Caco-2 (cell line): Measurements from ENCODE around the gene RNF41. TPM values are rescaled to one million over a fixed set of nuclear protein-coding genes. Genes with fewer than 3 reads are reported as not detected.
A peak's percentile ranks its signal among the peaks of the same experiment; 100 is the strongest.

ENCODE experiments used
- BruUV-seq: library from RNA; stranded (reverse); fragments of 400-500 nt; replicated peaks from 2 replicates; lab custom pipeline; 2021; lab: Mats Ljungman, UMichigan
- CTCF ChIA-PET: fragments of 300-600 bp; sonication (Branson Sonifier 250); formaldehyde crosslinking; loops from one replicate; lab custom pipeline; 2022; ENCODE audit warnings: antibody characterized with exemption; lab: Charles Lee
- POLR2A ChIA-PET: fragments of 300-600 bp; sonication (Branson Sonifier 250); formaldehyde crosslinking; loops from one replicate; lab custom pipeline; 2022; ENCODE audit warnings: antibody characterized with exemption; lab: Charles Lee
- DNase-seq, 2 experiments: peaks; one replicate each; pipeline versions ENCODE4 v3.0.0 to v3.0.0-alpha.2; 2020 to 2022
- H3K27me3 ChIP-seq: replicated peaks from 2 replicates; pipeline ENCODE4 v1.6.0; 2011; ENCODE audit warnings: low read length; ENCODE audit not compliant: control insufficient read depth, insufficient read depth
- H3K36me3 ChIP-seq: 2 replicates; pipeline ENCODE4 v1.5.1; 2011; ENCODE audit warnings: low read length; ENCODE audit not compliant: control insufficient read depth, insufficient read depth
- H3K4me1 ChIP-seq: fragments of 250-450 bp; sonication (Bioruptor Pico); 2 replicates; pipeline ENCODE4 v1.5.1; 2020; ENCODE audit warnings: mild to moderate bottlenecking
- H3K4me3 ChIP-seq: 2 replicates; pipeline ENCODE4 v1.5.1; 2011; ENCODE audit warnings: low read depth, mild to moderate bottlenecking, control low read depth, low read length
- H3K9me3 ChIP-seq: fragments of 250-450 bp; sonication (Bioruptor Pico); 2 replicates; pipeline ENCODE4 v1.5.1; 2020; ENCODE audit warnings: mild to moderate bottlenecking, moderate library complexity
- H3K27ac Mint-ChIP-seq: one replicate; pipeline ENCODE4 v1.8.0; 2022; ENCODE audit warnings: mixed read lengths; ENCODE audit not compliant: unreplicated experiment
- H3K27me3 Mint-ChIP-seq: one replicate; pipeline ENCODE4 v1.8.0; 2022; ENCODE audit warnings: mixed read lengths; ENCODE audit not compliant: insufficient read depth, unreplicated experiment
- H3K36me3 Mint-ChIP-seq: one replicate; pipeline ENCODE4 v1.8.0; 2022; ENCODE audit warnings: mild to moderate bottlenecking, mixed read lengths; ENCODE audit not compliant: insufficient read depth, unreplicated experiment
- H3K4me1 Mint-ChIP-seq: one replicate; pipeline ENCODE4 v1.8.0; 2022; ENCODE audit warnings: low read depth, mixed read lengths; ENCODE audit not compliant: unreplicated experiment
- H3K4me3 Mint-ChIP-seq: one replicate; pipeline ENCODE4 v1.8.0; 2022; ENCODE audit warnings: mild to moderate bottlenecking, moderate library complexity, mixed read lengths; ENCODE audit not compliant: unreplicated experiment
- H3K9me3 Mint-ChIP-seq: one replicate; pipeline ENCODE4 v1.8.0; 2022; ENCODE audit warnings: mixed read lengths; ENCODE audit not compliant: unreplicated experiment
- CTCF ChIP-seq, 2 experiments: fragments of 200-600 bp in 1 of 2; IDR thresholded peaks; 1 replicate in 1 of 2; 2 replicates in 1 of 2; pipeline versions ENCODE4 v1.5.1 to v1.8.0; 2011 to 2022; ENCODE audit warnings: antibody characterized with exemption in 1 of 2, control low read depth in 1 of 2, inconsistent platforms in 1 of 2, low read depth in 1 of 2, low read length in 1 of 2, mild to moderate bottlenecking in 1 of 2, moderate library complexity in 1 of 2; ENCODE audit not compliant: insufficient read depth in 1 of 2, severe bottlenecking in 1 of 2, unreplicated experiment in 1 of 2
- intact Hi-C: fragments of 100-400 bp; cut with micrococcal nuclease; formaldehyde crosslinking; loops from one replicate; pipeline ENCODE4 v1.10.0; 2022; ENCODE audit not compliant: unreplicated experiment
- total RNA-seq: library from RNA; stranded (reverse); gene quantifications from 2 replicates; pipeline ENCODE4 v1.2.3, GENCODE V29; 2022

Gene RNF41
- total RNA-seq, 1 experiment from 2014 or later, result 53.4 TPM

- TSS peak; percentile 77 for BruUV-seq
- peak; percentile 60 to 65 for DNase-seq
- no peak for TF ChIP-seq CTCF (IDR thresholded peaks at IDR 0.05; ENCODE audit: insufficient read depth in 1 of 2, low read depth in 1 of 2, low read length in 1 of 2, severe bottlenecking in 1 of 2, unreplicated experiment in 1 of 2)
- ChIA-PET POLR2A (interaction anchor here (0.7 to 2.8 kb wide), 22 partner anchors 10 to 248 kb away, joined by 3 to 19 read pairs (median 5); partner anchors contain the start of genes ANKRD52, CNPY2, COQ10A and ESYT1), CTCF (interaction anchor here (0.6 to 4.2 kb wide), 14 partner anchors 10 to 103 kb away, joined by 3 to 61 read pairs (median 10); partner anchors contain the start of genes ANKRD52, COQ10A, SMARCC2 and ZC3H10)
- Histone ChIP-seq H3K4me1 (peaks cover 4% of the 10 kb centered on the region), H3K4me3 (peak overlapping the region; percentile 66), H3K36me3 (no peaks in the 10 kb centered on the region), H3K27me3 (no peaks in the 10 kb centered on the region), H3K9me3 (no peaks in the 10 kb centered on the region)
- H3K4me3 Mint-ChIP-seq, result peak overlapping the region; percentile 99
- H3K9me3 Mint-ChIP-seq, result peaks cover 7% of the 10 kb centered on the region
- peak overlapping the region; percentile 98 for H3K27ac Mint-ChIP-seq
- H3K27me3 Mint-ChIP-seq, result no peaks in the 10 kb centered on the region
- H3K4me1 Mint-ChIP-seq, result peaks cover 7% of the 10 kb centered on the region
- H3K36me3 Mint-ChIP-seq, result peaks cover 45% of the 10 kb centered on the region
- intact Hi-C loops, result loop anchor here (5.0 kb wide), 1 partner anchor 36 kb away; the partner anchor contains the start of gene ANKRD52
Observed at GRCh38 chr12:56221232-56221756, 428 bp downstream of the RNF41 start.

DNA sequence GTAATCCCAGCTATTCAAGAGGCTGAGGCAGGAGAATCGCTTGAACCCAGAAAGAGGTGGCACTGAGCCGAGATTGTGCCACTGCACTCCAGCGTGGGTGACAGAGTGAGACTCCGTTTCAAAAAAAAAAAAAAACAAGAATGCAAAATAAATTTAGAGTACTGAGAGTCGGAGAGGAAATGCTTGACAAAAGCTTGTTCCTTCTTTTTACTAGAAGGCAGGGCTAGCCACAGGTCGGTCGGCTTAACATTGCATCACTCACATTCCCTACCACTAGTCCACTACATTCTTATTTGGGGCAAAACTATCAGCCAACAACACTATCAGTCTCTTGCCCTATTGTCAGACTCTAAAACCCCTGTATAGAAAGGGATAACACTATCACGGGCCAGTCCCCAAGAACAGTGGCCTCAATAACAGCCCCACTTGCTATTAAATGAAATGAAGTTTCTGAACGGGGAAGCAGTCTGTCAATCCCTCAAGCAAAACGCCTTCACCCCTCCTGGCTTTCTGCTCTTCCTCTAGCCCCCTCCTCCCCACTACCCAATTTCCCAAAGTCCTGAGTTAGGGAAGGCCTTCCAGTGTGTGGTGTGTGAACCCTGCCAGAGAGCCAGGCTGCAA is 1.0 kb downstream of the RNF41 start:
- Mint-ChIP-seq H3K9me3 (peaks cover 9% of the 10 kb centered on the region), H3K27me3 (no peaks in the 10 kb centered on the region), H3K36me3 (peaks cover 46% of the 10 kb centered on the region), H3K4me3 (peak overlapping the region; percentile 99), H3K27ac (peak overlapping the region; percentile 98), H3K4me1 (peaks cover 7% of the 10 kb centered on the region)
- no peaks in the 10 kb centered on the region for H3K9me3 ChIP-seq
- H3K27me3 ChIP-seq, result no peaks in the 10 kb centered on the region
- BruUV-seq, result no TSS peak
- peak overlapping the region; percentile 66 for H3K4me3 ChIP-seq
- H3K36me3 ChIP-seq, result no peaks in the 10 kb centered on the region
- H3K4me1 ChIP-seq, result peaks cover 4% of the 10 kb centered on the region
- POLR2A ChIA-PET, result interaction anchor here (0.7 to 2.8 kb wide), 5 partner anchors 10 to 62 kb away, joined by 4 to 19 read pairs (median 7); partner anchors contain the start of genes ANKRD52 and MYL6
- no peak for DNase-seq
- CTCF ChIA-PET, result interaction anchor here (0.7 to 4.2 kb wide), 8 partner anchors 10 to 83 kb away, joined by 3 to 61 read pairs (median 16); partner anchors contain the start of genes ANKRD52 and SMARCC2
- intact Hi-C loops, result loop anchor here (5.0 kb wide), 1 partner anchor 37 kb away; the partner anchor contains the start of gene ANKRD52
- TF ChIP-seq CTCF (IDR thresholded peaks at IDR 0.05; ENCODE audit: insufficient read depth in 1 of 2, low read depth in 1 of 2, low read length in 1 of 2, severe bottlenecking in 1 of 2, unreplicated experiment in 1 of 2), result no peak

GRCh38 chr12:56219840-56220239 is 1.9 kb downstream of the RNF41 start:
- no peaks in the 10 kb centered on the region for H3K27me3 ChIP-seq
- Mint-ChIP-seq H3K4me3 (peak overlapping the region; percentile 99), H3K9me3 (peaks cover 9% of the 10 kb centered on the region), H3K4me1 (peaks cover 7% of the 10 kb centered on the region), H3K36me3 (peaks cover 55% of the 10 kb centered on the region), H3K27ac (no peak overlapping the region), H3K27me3 (no peaks in the 10 kb centered on the region)
- no peak for DNase-seq
- intact Hi-C loops, result loop anchor here (5.0 kb wide), 1 partner anchor 37 kb away; the partner anchor contains the start of gene ANKRD52
- BruUV-seq, result no TSS peak
- H3K9me3 ChIP-seq, result no peaks in the 10 kb centered on the region
- H3K4me3 ChIP-seq, result no peak overlapping the region
- H3K36me3 ChIP-seq, result no peaks in the 10 kb centered on the region; the same call in 1 of the 2 replicates
- ChIA-PET CTCF (interaction anchor here (0.7 to 4.2 kb wide), 6 partner anchors 11 to 84 kb away, joined by 3 to 61 read pairs (median 16); partner anchors contain the start of gene SMARCC2), POLR2A (interaction anchor here (0.7 kb wide), 1 partner anchor 23 kb away, joined by 10 read pairs; no protein-coding TSS in a partner anchor)
- no peak for TF ChIP-seq CTCF (IDR thresholded peaks at IDR 0.05; ENCODE audit: insufficient read depth in 1 of 2, low read depth in 1 of 2, low read length in 1 of 2, severe bottlenecking in 1 of 2, unreplicated experiment in 1 of 2)
- H3K4me1 ChIP-seq, result peaks cover 4% of the 10 kb centered on the region
